Esophagus mucosa (tissue), 1 donor: Measurements from ENCODE around the gene LRRN3. TPM values are rescaled to one million over a fixed set of nuclear protein-coding genes. Genes with fewer than 3 reads are reported as not detected.

Experiments used
- ATAC-seq: fragments of 200-7000 bp; cut with Tn5 transposase; one replicate; pipeline ENCODE4 v1.9.1; 2020
- total RNA-seq: library from RNA; stranded (reverse); gene quantifications from one replicate; pipeline ENCODE4 v1.2.4, GENCODE V29; 2023
- donor health status: DM: yes; HTN: yes; CAD: no.

LRRN3 gene
- total RNA-seq, 1 donor from 2014 or later, result not detected

DNA sequence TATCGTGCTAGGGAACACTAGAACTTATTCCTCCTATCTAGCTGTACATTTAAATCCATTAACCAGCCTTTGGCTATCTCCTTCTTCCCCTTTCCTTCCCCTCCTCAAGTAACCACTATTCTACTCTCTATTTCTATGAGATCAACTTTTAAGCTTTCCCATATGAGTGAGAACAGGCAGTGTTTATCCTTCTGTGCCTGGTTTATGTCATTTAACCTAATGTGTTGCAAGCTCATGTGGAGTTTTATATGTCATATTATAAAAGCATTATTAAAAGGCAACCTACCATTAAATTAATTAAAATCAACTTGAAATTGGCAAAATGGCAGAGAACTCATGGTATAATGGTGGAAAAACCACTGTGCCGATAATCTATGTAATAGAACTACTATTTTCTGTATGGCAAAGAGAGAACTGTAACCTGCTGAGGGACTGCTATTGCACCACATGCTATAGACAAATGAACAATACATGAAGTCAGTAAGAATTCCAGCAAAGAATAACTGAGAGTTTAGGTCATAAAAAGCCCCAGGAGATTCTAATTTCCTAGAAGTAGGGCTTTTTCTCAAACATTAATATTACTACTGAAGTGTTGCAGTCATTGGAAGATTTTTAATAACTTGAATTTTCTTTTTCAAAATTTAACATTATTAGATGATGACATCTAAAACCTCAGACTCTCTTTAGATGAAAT, 81.8 kb downstream of the LRRN3 start:
- ATAC-seq, result no peak

DNA sequence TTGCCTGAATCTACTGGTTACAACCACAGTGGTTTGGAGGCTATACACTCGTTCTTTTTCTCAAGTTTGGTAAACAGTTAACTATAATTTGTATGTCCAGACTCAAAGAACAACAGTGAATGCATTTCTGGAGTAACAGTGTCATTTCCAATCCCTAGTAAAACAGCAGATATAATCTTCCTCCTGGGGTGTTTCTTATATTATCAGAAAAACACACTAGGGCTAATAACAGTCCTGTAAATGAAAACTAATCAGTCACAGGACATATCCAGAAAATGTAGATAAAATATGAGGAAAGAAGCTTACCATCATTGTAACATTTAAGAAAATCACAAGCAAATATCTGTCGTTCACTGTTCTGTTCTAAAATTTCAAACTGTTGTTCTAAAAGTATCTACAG, 82.6 kb downstream of the LRRN3 start:
- ATAC-seq, result no peak

DNA sequence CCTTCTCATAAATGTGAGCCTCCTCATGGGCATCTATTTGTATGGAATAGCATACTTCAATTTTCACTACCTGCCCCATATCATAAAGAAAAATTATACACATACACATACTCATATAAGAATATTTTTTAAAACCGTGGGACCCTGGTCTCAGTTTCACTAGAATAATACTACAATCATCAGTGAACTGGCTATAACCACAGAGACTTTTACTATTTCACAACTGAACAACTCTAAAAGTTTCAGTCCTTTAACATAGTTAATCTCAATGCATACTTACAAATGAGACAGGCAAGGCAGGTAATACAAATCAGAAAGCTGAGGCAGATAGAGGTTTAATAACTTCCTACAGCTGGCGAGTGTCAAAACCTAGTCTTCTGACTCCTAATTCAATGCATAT, 83.1 kb downstream of the LRRN3 start:
- no peak for ATAC-seq

DNA sequence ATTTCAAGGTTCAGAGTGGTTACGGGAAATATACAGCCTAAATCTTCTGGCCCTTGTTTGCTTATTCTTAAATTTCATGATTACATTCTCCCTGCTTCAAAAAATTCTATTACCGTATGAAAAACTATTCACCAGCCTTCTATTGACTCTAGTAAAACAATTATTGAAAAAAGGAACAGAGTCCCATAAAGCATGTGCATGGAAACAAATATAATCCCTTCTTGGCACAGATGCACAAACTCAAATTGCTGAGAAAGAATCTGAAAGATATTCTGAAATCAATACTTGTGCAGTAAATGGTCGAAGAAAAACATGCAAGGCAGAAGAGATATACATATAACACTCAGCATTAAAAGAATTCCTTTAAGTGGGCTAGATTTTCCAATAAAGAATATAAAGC, 83.6 kb downstream of the LRRN3 start:
- ATAC-seq, result no peak
